ENCODE measurements around the gene CCDC178.

CCDC178 gene

GRCh38 chr18:32899819-32900218 lies 540.7 kb downstream of the CCDC178 start:
- DNase-seq (ENCODE audit: extremely low spot score), result no peak
- CTCF ChIA-PET, result no interaction called here
- POLR2A ChIA-PET, result no interaction called here
- TF ChIP-seq CTBP1 (IDR thresholded peaks at IDR 0.05; ENCODE audit: borderline replicate concordance) (no peak), ZNF384 (IDR thresholded peaks at IDR 0.05) (no peak), BHLHE40 (IDR thresholded peaks at IDR 0.05; ENCODE audit: borderline replicate concordance) (no peak), LEF1 (IDR thresholded peaks at IDR 0.05; ENCODE audit: borderline replicate concordance) (no peak), TARDBP (IDR thresholded peaks at IDR 0.05) (no peak), SP1 (IDR thresholded peaks at IDR 0.05) (no peak), ELF4 (IDR thresholded peaks at IDR 0.05) (no peak), FOXK2 (IDR thresholded peaks at IDR 0.05) (no peak), FOXA1 (IDR thresholded peaks at IDR 0.05) (no peak), SUZ12 (IDR thresholded peaks at IDR 0.05) (no peak), ARNT (IDR thresholded peaks at IDR 0.05) (no peak)

- TF ChIP-seq BHLHE40 (IDR thresholded peaks at IDR 0.05; ENCODE audit: borderline replicate concordance), result no peak
- no peak for TF ChIP-seq ELF4 (IDR thresholded peaks at IDR 0.05)
- no peak for TF ChIP-seq FOXM1 (IDR thresholded peaks at IDR 0.05; ENCODE audit: borderline replicate concordance)
- TF ChIP-seq HDGF (IDR thresholded peaks at IDR 0.05; ENCODE audit: borderline replicate concordance), result no peak
- no peak for TF ChIP-seq SUZ12 (IDR thresholded peaks at IDR 0.05)
- TF ChIP-seq FOXK2 (IDR thresholded peaks at IDR 0.05), result no peak
- TF ChIP-seq L3MBTL2 (conservative IDR thresholded peaks at IDR 0.05), result no peak
- POLR2A ChIA-PET, result no interaction called here
- CTCF ChIA-PET, result no interaction called here
These were observed 543.6 kb downstream of the CCDC178 start for GRCh38 chr18:32896776-32897547.

DNA sequence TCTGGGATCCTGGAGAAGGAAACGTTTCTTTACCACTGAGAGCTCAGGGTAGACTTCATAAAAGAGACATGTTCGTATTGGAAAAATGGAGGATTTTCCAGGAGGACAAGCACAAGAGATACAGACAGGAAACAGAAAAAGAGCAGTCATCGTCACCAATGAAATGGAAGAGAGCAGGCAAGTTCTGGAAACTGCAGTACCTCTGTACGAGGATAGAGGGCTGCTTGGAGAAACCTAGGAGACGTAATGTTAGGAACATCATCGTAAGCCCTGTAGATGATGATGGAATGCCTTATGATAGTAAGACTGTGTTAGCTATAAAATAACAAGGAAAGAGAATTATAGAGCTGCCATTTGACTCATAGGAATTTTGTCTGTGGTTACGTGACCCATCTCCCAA lies 546.6 kb downstream of the CCDC178 start:
- peak; percentile 66 for DNase-seq (ENCODE audit: extremely low spot score)
- POLR2A ChIA-PET, result no interaction called here
- CTCF ChIA-PET, result interaction anchor here (0.7 kb wide), 1 partner anchor 622 kb away, joined by 5 read pairs; no protein-coding TSS in a partner anchor
- TF ChIP-seq LEF1 (IDR thresholded peaks at IDR 0.05; ENCODE audit: borderline replicate concordance) (no peak), HDGF (IDR thresholded peaks at IDR 0.05; ENCODE audit: borderline replicate concordance) (no peak), ARNT (IDR thresholded peaks at IDR 0.05) (no peak), SUZ12 (IDR thresholded peaks at IDR 0.05) (no peak), ELF4 (IDR thresholded peaks at IDR 0.05) (no peak), FOXA1 (IDR thresholded peaks at IDR 0.05) (no peak), ZNF384 (IDR thresholded peaks at IDR 0.05) (no peak), L3MBTL2 (conservative IDR thresholded peaks at IDR 0.05) (no peak), NFRKB (IDR thresholded peaks at IDR 0.05) (no peak), SP1 (IDR thresholded peaks at IDR 0.05) (no peak)
- TF ChIP-seq, protein P1, sequence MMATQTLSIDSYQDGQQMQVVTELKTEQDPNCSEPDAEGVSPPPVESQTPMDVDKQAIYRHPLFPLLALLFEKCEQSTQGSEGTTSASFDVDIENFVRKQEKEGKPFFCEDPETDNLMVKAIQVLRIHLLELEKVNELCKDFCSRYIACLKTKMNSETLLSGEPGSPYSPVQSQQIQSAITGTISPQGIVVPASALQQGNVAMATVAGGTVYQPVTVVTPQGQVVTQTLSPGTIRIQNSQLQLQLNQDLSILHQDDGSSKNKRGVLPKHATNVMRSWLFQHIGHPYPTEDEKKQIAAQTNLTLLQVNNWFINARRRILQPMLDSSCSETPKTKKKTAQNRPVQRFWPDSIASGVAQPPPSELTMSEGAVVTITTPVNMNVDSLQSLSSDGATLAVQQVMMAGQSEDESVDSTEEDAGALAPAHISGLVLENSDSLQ (IDR thresholded peaks at IDR 0.05), result no peak

More at GRCh38 chr18:32896776-32897547, 543.6 kb downstream of the CCDC178 start:
- DNase-seq (ENCODE audit: extremely low spot score), result no peak

DNA sequence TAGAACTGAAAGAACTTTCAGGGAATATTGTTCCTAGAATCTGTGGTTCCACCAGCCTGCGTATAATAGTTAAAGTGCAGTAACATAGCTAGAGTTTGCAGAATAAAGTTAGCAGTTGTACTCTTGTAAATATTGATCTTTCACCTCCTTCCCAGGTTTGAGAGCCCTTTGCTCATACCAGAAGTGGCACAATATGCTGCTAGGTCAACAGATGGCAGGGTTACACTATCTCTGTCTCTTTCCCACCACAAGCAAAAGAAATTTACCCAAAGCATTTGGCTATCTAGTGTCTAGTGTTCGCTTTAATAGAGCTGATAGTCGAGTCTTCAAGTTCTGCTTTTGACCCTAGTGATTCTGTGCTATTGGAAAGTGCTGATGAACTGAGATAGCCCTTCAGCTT lies 548.7 kb downstream of the CCDC178 start:
- TF ChIP-seq FOXK2 (IDR thresholded peaks at IDR 0.05) (no peak), FOXA1 (IDR thresholded peaks at IDR 0.05) (no peak), SUZ12 (IDR thresholded peaks at IDR 0.05) (no peak)
- DNase-seq (ENCODE audit: extremely low spot score), result no peak
- ChIA-PET CTCF (interaction anchor here (0.5 to 0.7 kb wide), 3 partner anchors 23 to 178 kb away, joined by 3 read pairs; no protein-coding TSS in a partner anchor), POLR2A (interaction anchor here (1.0 kb wide), 1 partner anchor 121 kb away, joined by 4 read pairs; no protein-coding TSS in a partner anchor)

DNA sequence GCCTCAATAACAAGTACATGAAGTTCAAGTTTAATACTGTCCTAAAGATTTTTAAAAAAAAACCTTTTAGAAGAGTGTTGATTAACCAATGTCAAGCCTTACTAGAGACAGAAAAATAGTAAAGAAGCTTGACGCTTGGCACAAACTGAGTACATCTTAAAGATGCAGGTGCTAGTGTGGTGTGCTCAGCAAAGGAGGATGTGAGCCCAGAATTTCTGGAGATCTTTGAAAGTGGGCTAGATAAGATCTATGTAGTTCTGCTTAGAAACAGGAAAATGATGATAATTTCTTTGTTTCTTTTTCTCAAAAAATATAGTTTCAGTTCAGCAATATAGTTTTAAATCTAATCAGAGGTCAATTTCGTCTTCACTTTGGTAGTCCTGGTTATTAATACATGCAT lies 549.4 kb downstream of the CCDC178 start:
- POLR2A ChIA-PET, result no interaction called here
- TF ChIP-seq NFRKB (IDR thresholded peaks at IDR 0.05) (no peak), SP1 (IDR thresholded peaks at IDR 0.05) (no peak), HDGF (IDR thresholded peaks at IDR 0.05; ENCODE audit: borderline replicate concordance) (no peak), FOXM1 (IDR thresholded peaks at IDR 0.05; ENCODE audit: borderline replicate concordance) (no peak), ARNT (IDR thresholded peaks at IDR 0.05) (no peak), ZNF384 (IDR thresholded peaks at IDR 0.05) (no peak)
- TF ChIP-seq, protein P1 (IDR thresholded peaks at IDR 0.05), result no peak
- DNase-seq (ENCODE audit: extremely low spot score), result no peak
- CTCF ChIA-PET, result interaction anchor here (0.5 to 0.7 kb wide), 3 partner anchors 23 to 177 kb away, joined by 3 read pairs; no protein-coding TSS in a partner anchor

- POLR2A ChIA-PET, result no interaction called here
- no peak for DNase-seq (ENCODE audit: extremely low spot score)
- CTCF ChIA-PET, result no interaction called here
- TF ChIP-seq L3MBTL2 (conservative IDR thresholded peaks at IDR 0.05), result no peak
- TF ChIP-seq ZNF384 (IDR thresholded peaks at IDR 0.05), result no peak
These were observed 550.6 kb downstream of the CCDC178 start for GRCh38 chr18:32889615-32890593.

- POLR2A ChIA-PET, result no interaction called here
- CTCF ChIA-PET, result no interaction called here
These were observed 552.2 kb downstream of the CCDC178 start for GRCh38 chr18:32888306-32888705.

More at GRCh38 chr18:32888306-32888705, 552.2 kb downstream of the CCDC178 start:
- DNase-seq (ENCODE audit: extremely low spot score), result no peak
- no peak for TF ChIP-seq FOXA1 (IDR thresholded peaks at IDR 0.05)
- TF ChIP-seq FOXM1 (IDR thresholded peaks at IDR 0.05; ENCODE audit: borderline replicate concordance), result no peak
- no peak for TF ChIP-seq HDGF (IDR thresholded peaks at IDR 0.05; ENCODE audit: borderline replicate concordance)
- TF ChIP-seq CTBP1 (IDR thresholded peaks at IDR 0.05; ENCODE audit: borderline replicate concordance), result no peak
- no peak for TF ChIP-seq ARNT (IDR thresholded peaks at IDR 0.05)
- TF ChIP-seq NFRKB (IDR thresholded peaks at IDR 0.05), result no peak
- TF ChIP-seq SP1 (IDR thresholded peaks at IDR 0.05), result no peak
- TF ChIP-seq TARDBP (IDR thresholded peaks at IDR 0.05), result no peak
- TF ChIP-seq ELF4 (IDR thresholded peaks at IDR 0.05), result no peak
- no peak for TF ChIP-seq BHLHE40 (IDR thresholded peaks at IDR 0.05; ENCODE audit: borderline replicate concordance)
- TF ChIP-seq LEF1 (IDR thresholded peaks at IDR 0.05; ENCODE audit: borderline replicate concordance), result no peak
- no peak for TF ChIP-seq FOXK2 (IDR thresholded peaks at IDR 0.05)
- TF ChIP-seq, protein P1 (IDR thresholded peaks at IDR 0.05), result no peak
- TF ChIP-seq L3MBTL2 (conservative IDR thresholded peaks at IDR 0.05), result no peak
- no peak for TF ChIP-seq SUZ12 (IDR thresholded peaks at IDR 0.05)
- TF ChIP-seq ZNF384 (IDR thresholded peaks at IDR 0.05), result no peak

Measured in HEK293T (cell line).